SU-DHL-6 (cell line): ENCODE measurements around the gene AEBP1.

ENCODE experiments used
- CTCF ChIP-seq: fragments of 200-600 bp; sonication (generic); IDR thresholded peaks from one replicate; pipeline ENCODE4 v1.5.1; 2017; ENCODE audit warnings: antibody characterized with exemption, mild to moderate bottlenecking, low read length, moderate library complexity; ENCODE audit not compliant: insufficient read depth, poor library complexity, severe bottlenecking
- EZH2phosphoT487 ChIP-seq: fragments of 200-600 bp; sonication (generic), shearing (Covaris generic); conservative IDR thresholded peaks from 2 replicates; pipeline ENCODE4 v1.6.1; 2018; ENCODE audit warnings: mild to moderate bottlenecking, antibody characterized with exemption, low read length, moderate library complexity, mixed read lengths

- no peak for TF ChIP-seq CTCF
- TF ChIP-seq EZH2phosphoT487 = no peak
These were observed 50.6 kb downstream of the AEBP1 start for GRCh38 chr7:44154703-44155102.
